ENCODE data around the gene ZFR.

DNA sequence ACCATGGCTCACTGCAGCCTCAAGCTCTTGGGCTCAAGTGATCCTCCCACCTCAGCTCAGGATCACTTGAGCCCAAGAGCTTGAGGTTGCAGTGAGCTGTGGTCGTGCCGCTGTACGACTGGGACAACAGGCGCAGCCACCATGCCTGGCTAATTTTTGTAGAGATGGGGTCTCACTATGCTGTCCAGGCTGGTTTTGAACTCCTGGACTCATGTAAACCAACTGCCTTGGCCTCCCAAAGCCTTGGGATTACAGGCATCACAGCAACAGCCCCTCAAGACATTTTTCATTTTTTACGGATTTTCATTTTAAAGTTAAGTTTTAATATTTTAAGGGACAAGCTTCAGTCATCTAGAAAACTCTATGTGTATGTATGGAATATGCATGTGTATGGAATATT is 78.9 kb downstream of the ZFR start:
- TF ChIP-seq, protein P1, sequence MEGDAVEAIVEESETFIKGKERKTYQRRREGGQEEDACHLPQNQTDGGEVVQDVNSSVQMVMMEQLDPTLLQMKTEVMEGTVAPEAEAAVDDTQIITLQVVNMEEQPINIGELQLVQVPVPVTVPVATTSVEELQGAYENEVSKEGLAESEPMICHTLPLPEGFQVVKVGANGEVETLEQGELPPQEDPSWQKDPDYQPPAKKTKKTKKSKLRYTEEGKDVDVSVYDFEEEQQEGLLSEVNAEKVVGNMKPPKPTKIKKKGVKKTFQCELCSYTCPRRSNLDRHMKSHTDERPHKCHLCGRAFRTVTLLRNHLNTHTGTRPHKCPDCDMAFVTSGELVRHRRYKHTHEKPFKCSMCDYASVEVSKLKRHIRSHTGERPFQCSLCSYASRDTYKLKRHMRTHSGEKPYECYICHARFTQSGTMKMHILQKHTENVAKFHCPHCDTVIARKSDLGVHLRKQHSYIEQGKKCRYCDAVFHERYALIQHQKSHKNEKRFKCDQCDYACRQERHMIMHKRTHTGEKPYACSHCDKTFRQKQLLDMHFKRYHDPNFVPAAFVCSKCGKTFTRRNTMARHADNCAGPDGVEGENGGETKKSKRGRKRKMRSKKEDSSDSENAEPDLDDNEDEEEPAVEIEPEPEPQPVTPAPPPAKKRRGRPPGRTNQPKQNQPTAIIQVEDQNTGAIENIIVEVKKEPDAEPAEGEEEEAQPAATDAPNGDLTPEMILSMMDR (conservative IDR thresholded peaks at IDR 0.05; ENCODE audit: low read depth, low read length), result no peak
- TF ChIP-seq EZH2phosphoT487 (IDR thresholded peaks at IDR 0.05; ENCODE audit: borderline replicate concordance, low read length), result no peak
